GM12878 (cell line): ENCODE measurements around the gene SH2D6. TPM values are rescaled to one million over a fixed set of nuclear protein-coding genes. Genes with fewer than 3 reads are reported as not detected.

Experiments used
- ATAC-seq: fragments of 200-7000 bp; cut with Tn5 transposase; 3 replicates; pipeline ENCODE4 v1.9.1; 2020; ENCODE audit warnings: mild to moderate bottlenecking, moderate library complexity
- BruUV-seq: library from RNA; stranded (reverse); fragments of 400-500 nt; replicated peaks from 2 replicates; lab custom pipeline; 2021; lab: Mats Ljungman, UMichigan
- CTCF ChIA-PET: fragments of 300-600 bp; sonication (Branson Sonifier 250); formaldehyde crosslinking; extraction: SDS; loops from one replicate; lab custom pipeline; 2021; ENCODE audit warnings: inconsistent platforms; lab: Yijun Ruan, JAX
- POLR2A ChIA-PET: fragments of 350-600 bp; formaldehyde crosslinking; extraction: SDS; loops from one replicate; lab custom pipeline; 2021; ENCODE audit warnings: inconsistent platforms; lab: Charles Lee
- RAD21 ChIA-PET: fragments of 300-600 bp; sonication (Branson Sonifier 250); formaldehyde crosslinking; loops from one replicate; lab custom pipeline; 2023; ENCODE audit warnings: antibody characterized with exemption; ENCODE audit not compliant: unreplicated experiment; lab: Charles Lee
- SMC1A ChIA-PET: fragments of 300-600 bp; sonication (Branson Sonifier 250); formaldehyde crosslinking; loops from one replicate; lab custom pipeline; 2023; ENCODE audit not compliant: unreplicated experiment, uncharacterized antibody; lab: Charles Lee
- DNase-seq: peaks from one replicate; pipeline ENCODE4 v3.0.0-alpha.2; 2011; ENCODE audit warnings: low read depth, low spot score
- FAIRE-seq: peaks from 3 replicates; lab custom pipeline; 2011; peaks lifted over from hg19 to GRCh38; lab: Jason Lieb, UNC
- H2AFZ ChIP-seq: 2 replicates; pipeline ENCODE4 v1.6.0; 2011; ENCODE audit warnings: low read depth, low read length, control low read depth; ENCODE audit not compliant: control insufficient read depth
- H3K27ac ChIP-seq: 2 replicates; pipeline ENCODE4 v1.5.1; 2011; ENCODE audit warnings: control low read depth; ENCODE audit not compliant: control insufficient read depth, insufficient read depth
- H3K27me3 ChIP-seq, 2 experiments: replicated peaks in 1 of 2; 2 replicates each; pipeline versions ENCODE4 v1.6.0 to v1.6.1; 2011; ENCODE audit warnings: low read length in 1 of 2; ENCODE audit not compliant: control insufficient read depth in 2 of 2, insufficient read depth in 2 of 2
- H3K36me3 ChIP-seq, 2 experiments: 2 replicates each; pipeline ENCODE4 v1.5.1; 2011; ENCODE audit warnings: low read length in 1 of 2; ENCODE audit not compliant: control insufficient read depth in 2 of 2, insufficient read depth in 2 of 2
- H3K4me1 ChIP-seq: 2 replicates; pipeline ENCODE4 v1.6.1; 2011; ENCODE audit warnings: mild to moderate bottlenecking, low read length, moderate library complexity, mixed read lengths; ENCODE audit not compliant: control insufficient read depth, insufficient read depth
- H3K4me2 ChIP-seq: 2 replicates; pipeline ENCODE4 v1.6.0; 2011; ENCODE audit warnings: control low read depth; ENCODE audit not compliant: control insufficient read depth, insufficient read depth
- H3K4me3 ChIP-seq: fragments of 200-600 bp; sonication (generic); 2 replicates; pipeline ENCODE4 v1.5.1; 2016
- H3K79me2 ChIP-seq: 2 replicates; pipeline ENCODE4 v1.6.0; 2011; ENCODE audit warnings: low read length; ENCODE audit not compliant: control insufficient read depth, insufficient read depth
- H3K9ac ChIP-seq: 2 replicates; pipeline ENCODE4 v1.8.0; 2011; ENCODE audit warnings: low read length, control low read depth, mixed read lengths; ENCODE audit not compliant: control insufficient read depth, insufficient read depth
- H3K9me3 ChIP-seq: replicated peaks from 3 replicates; pipeline ENCODE4 v1.5.1; 2011; ENCODE audit warnings: mild to moderate bottlenecking, low read length; ENCODE audit not compliant: control insufficient read depth, insufficient read depth
- H4K20me1 ChIP-seq: 2 replicates; pipeline ENCODE4 v1.6.0; 2011; ENCODE audit not compliant: control insufficient read depth, insufficient read depth
- BMI1 ChIP-seq: fragments of 450-650 bp; IDR thresholded peaks from 2 replicates; pipeline ENCODE4 v1.6.1; 2016; ENCODE audit warnings: mild to moderate bottlenecking, moderate library complexity, borderline replicate concordance
- ELK1 ChIP-seq: IDR thresholded peaks from 2 replicates; pipeline ENCODE4 v1.6.1; 2012; ENCODE audit warnings: low read depth, low read length, improper control_type of control experiment
- IKZF2 ChIP-seq, 2 experiments: fragments of 450-650 bp; IDR thresholded peaks; 2 replicates each; pipeline ENCODE4 v1.6.1; 2017; ENCODE audit warnings: mild to moderate bottlenecking in 2 of 2, moderate library complexity in 2 of 2
- NFYA ChIP-seq: IDR thresholded peaks from 2 replicates; pipeline ENCODE4 v1.6.1; 2011; ENCODE audit warnings: low read depth, mild to moderate bottlenecking, low read length, improper control_type of control experiment, borderline replicate concordance
- NRF1 ChIP-seq: conservative IDR thresholded peaks from 2 replicates; pipeline ENCODE4 v1.6.1; 2011; ENCODE audit warnings: mild to moderate bottlenecking, low read depth, low read length, improper control_type of control experiment
- RELA ChIP-seq: fragments of 450-650 bp; IDR thresholded peaks from 2 replicates; pipeline ENCODE4 v1.8.0; 2014; ENCODE audit warnings: borderline replicate concordance; ENCODE audit not compliant: partially characterized antibody
- RELB ChIP-seq: fragments of 450-650 bp; IDR thresholded peaks from 2 replicates; pipeline ENCODE4 v1.6.1; 2017; ENCODE audit warnings: low read depth, mild to moderate bottlenecking, moderate library complexity
- WGBS: methylation state at CpG from one replicate; pipeline ENCODE4 v1.1.6; 2016; ENCODE audit warnings: low lambda C conversion rate; ENCODE audit not compliant: insufficient replicate concordance, insufficient coverage; ENCODE audit errors: missing lambda C conversion rate; 5-methylcytosine and 5-hydroxymethylcytosine counted together
- in situ Hi-C: fragments of 300-500 bp; cut with MboI; formaldehyde crosslinking; loops from 9 replicates; pipeline ENCODE4 v1.14.3; 2018; ENCODE audit warnings: mixed read lengths
- intact Hi-C: fragments of 100-400 bp; cut with micrococcal nuclease; formaldehyde crosslinking; loops from one replicate; pipeline ENCODE4 v1.14.2; 2022; ENCODE audit not compliant: unreplicated experiment
- polyA plus RNA-seq, 11 experiments: library from polyadenylated mRNA; depleted of rRNA in 4 of 11; unstranded in 6 of 11; stranded (reverse) in 5 of 11; fragments of >200 nt; fragmentation: Nextera tagmentation in 4 of 11; fragmentation: Illumina TruSeq in 1 of 11; extraction: Ambion mirVana in 4 of 11; extraction: Trizol in 1 of 11; gene quantifications; 1 replicate in 1 of 11; 2 replicates in 10 of 11; pipeline versions ENCODE4 v1.2.1 to v1.2.3, GENCODE V29; 2011 to 2016; ENCODE audit warnings: inconsistent platforms in 2 of 11, missing spikeins in 2 of 11, low read depth in 1 of 11
- total RNA-seq, 4 experiments: library from RNA; depleted of rRNA in 3 of 4; stranded (reverse); fragments of >200 nt in 3 of 4; fragmentation: Illumina TruSeq in 1 of 4; extraction: Trizol in 1 of 4; gene quantifications; 2 replicates each; pipeline versions ENCODE4 v1.2.1 to v1.2.3, GENCODE V29; 2013 to 2021
- TF ChIP-seq, protein P1 (sequence below): fragments of 450-650 bp; IDR thresholded peaks from 2 replicates; pipeline ENCODE4 v1.6.1; 2014; ENCODE audit warnings: mild to moderate bottlenecking

Gene SH2D6
- total and polyA plus RNA-seq, 10 of the 15 experiments (the other 5 are each of a cell fraction or from before 2014, with no cell fraction given) = 0.23 to 0.59 (median 0.34) TPM; not detected in 6

DNA sequence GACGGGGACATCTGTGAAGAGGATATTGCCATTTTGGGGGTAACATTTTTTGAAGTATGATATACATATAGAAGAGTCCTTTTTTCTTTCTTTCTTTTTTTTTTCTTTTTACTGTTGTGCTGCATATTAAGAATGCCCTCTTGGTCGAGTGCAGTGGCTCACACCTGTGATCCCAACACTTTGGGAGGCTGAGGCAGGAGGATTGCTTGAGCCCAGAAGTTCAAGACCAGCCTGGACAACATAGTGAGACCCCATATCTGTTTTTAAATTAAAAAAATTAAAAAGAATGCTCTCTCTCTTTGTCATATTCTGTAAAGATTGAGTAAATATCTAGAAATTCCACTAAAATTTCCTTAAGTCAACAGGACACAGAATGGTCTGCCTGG, 3.6 kb downstream of the SH2D6 start (continued):
- no peak for TF ChIP-seq IKZF2 (IDR thresholded peaks at IDR 0.05)

DNA sequence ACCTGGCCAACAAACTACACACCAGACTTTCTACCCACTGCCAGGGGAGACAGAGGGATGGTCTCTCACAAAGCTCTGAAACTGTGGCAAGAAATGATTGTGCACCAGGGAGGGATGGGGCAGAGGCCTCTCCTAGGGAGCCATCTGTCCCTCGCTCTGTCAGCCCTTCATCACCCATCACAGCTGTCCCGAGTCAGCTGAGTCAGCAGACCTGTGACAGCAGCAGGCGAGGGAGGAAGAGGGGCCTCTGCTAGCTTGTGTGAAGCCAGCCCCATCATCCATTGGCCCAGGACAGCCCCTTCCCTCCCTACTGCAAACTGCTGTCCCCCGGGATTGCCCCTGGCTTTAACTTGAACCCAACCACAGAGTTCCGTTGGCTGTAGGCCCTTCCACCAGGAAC, 5.0 kb downstream of the SH2D6 start:
- H3K4me1 ChIP-seq = peaks cover 8% of the 10 kb centered on the region
- H3K4me3 ChIP-seq = no peak overlapping the region
- DNase-seq (no peak), ATAC-seq (no peak), FAIRE-seq (no peak)
- BruUV-seq = no TSS peak
- WGBS = 68% methylated on average over 5 of the region's 5 CpGs
- H3K27me3 ChIP-seq = no peaks in the 10 kb centered on the region
- ChIA-PET CTCF (interaction anchor here (6.7 kb wide), 1 partner anchor 129 kb away, joined by 336 read pairs; no protein-coding TSS in a partner anchor), SMC1A (interaction anchor here (1.0 to 7.8 kb wide), 2 partner anchors 15 to 127 kb away, joined by 3 to 201 read pairs; no protein-coding TSS in a partner anchor), RAD21 (interaction anchor here (1.2 to 3.3 kb wide), 2 partner anchors 126 to 128 kb away, joined by 3 to 13 read pairs; no protein-coding TSS in a partner anchor), POLR2A (no interaction called here)
- no peak overlapping the region for H2AFZ ChIP-seq
- H3K4me2 ChIP-seq = no peak overlapping the region
- peaks cover 4% of the 10 kb centered on the region for H3K79me2 ChIP-seq
- intact Hi-C loops = loop anchor here (5.0 to 10.0 kb wide), 2 partner anchors 284 to 391 kb away; no protein-coding TSS in a partner anchor
- in situ Hi-C loops = loop anchor here (5.0 kb wide), 1 partner anchor 134 kb away; no protein-coding TSS in a partner anchor
- H3K36me3 ChIP-seq = no peaks in the 10 kb centered on the region
- H3K9ac ChIP-seq = no peak overlapping the region
- H3K27ac ChIP-seq = no peak overlapping the region
- H3K9me3 ChIP-seq = no peaks in the 10 kb centered on the region
- TF ChIP-seq ELK1 (no peak), RELB (no peak), NFYA (no peak), RELA (no peak), BMI1 (no peak), NRF1 (no peak)
- TF ChIP-seq, protein P1, sequence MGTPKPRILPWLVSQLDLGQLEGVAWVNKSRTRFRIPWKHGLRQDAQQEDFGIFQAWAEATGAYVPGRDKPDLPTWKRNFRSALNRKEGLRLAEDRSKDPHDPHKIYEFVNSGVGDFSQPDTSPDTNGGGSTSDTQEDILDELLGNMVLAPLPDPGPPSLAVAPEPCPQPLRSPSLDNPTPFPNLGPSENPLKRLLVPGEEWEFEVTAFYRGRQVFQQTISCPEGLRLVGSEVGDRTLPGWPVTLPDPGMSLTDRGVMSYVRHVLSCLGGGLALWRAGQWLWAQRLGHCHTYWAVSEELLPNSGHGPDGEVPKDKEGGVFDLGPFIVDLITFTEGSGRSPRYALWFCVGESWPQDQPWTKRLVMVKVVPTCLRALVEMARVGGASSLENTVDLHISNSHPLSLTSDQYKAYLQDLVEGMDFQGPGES = no peak
- no peaks in the 10 kb centered on the region for H4K20me1 ChIP-seq
